WI38 (cell line): Measurements from ENCODE around the gene APPL1.

Experiments
- H3K4me3 ChIP-seq: 2 replicates; pipeline ENCODE4 v1.5.1; 2011; ENCODE audit warnings: low read depth, mild to moderate bottlenecking, control low read depth, low read length
- CTCF ChIP-seq: IDR thresholded peaks from 2 replicates; pipeline ENCODE4 v1.5.1; 2012; ENCODE audit warnings: low read depth, mild to moderate bottlenecking, control low read depth, low read length

The APPL1 gene

GRCh38 chr3:57274845-57275244 is 47.3 kb downstream of the APPL1 start:
- no peak overlapping the region for H3K4me3 ChIP-seq
- no peak for TF ChIP-seq CTCF

- no peak for TF ChIP-seq CTCF
- no peak overlapping the region for H3K4me3 ChIP-seq
Observed at GRCh38 chr3:57275393-57275792, 47.9 kb downstream of the APPL1 start.

- H3K4me3 ChIP-seq, result no peak overlapping the region
- no peak for TF ChIP-seq CTCF
Observed at GRCh38 chr3:57278237-57278636, 50.7 kb downstream of the APPL1 start.

GRCh38 chr3:57279685-57280084 is 52.2 kb downstream of the APPL1 start:
- no peak overlapping the region for H3K4me3 ChIP-seq

GRCh38 chr3:57281715-57282114 is 54.2 kb downstream of the APPL1 start:
- TF ChIP-seq CTCF, result no peak
- no peak overlapping the region for H3K4me3 ChIP-seq

More at GRCh38 chr3:57279685-57280084, 52.2 kb downstream of the APPL1 start:
- no peak for TF ChIP-seq CTCF

GRCh38 chr3:57283334-57283733 is 55.8 kb downstream of the APPL1 start:
- TF ChIP-seq CTCF, result no peak
- no peak overlapping the region for H3K4me3 ChIP-seq

- no peak overlapping the region for H3K4me3 ChIP-seq
- no peak for TF ChIP-seq CTCF
Observed at GRCh38 chr3:57287205-57287604, 59.7 kb downstream of the APPL1 start.
